ENCODE results near the gene AKTIP.
"Not testable (repeated sequence)": the region's sequence is repeated elsewhere in the genome, so short reads cannot be mapped to it uniquely, and the experiment has no call there.

The AKTIP gene

DNA sequence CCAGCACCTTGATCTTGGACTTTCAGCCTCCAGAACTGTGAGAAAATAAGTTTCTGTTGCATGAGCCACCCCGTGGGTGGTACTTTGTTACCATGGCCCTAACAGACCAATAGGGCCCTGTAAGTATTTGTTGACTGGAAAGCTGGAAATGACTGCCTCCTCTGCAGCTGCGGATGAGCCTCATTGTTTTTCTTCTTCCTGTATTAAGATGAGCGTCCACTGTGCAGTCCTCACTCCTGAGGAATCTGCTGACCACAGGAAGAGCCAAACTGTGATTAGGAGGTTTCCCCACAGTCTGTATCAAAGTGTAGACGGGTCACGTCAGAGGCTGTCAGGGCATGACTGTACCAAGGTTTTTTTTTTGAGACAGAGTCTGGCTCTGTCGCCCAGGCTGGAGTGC, 12.2 kb upstream of the AKTIP start:
- DNase-seq: no peak

DNA sequence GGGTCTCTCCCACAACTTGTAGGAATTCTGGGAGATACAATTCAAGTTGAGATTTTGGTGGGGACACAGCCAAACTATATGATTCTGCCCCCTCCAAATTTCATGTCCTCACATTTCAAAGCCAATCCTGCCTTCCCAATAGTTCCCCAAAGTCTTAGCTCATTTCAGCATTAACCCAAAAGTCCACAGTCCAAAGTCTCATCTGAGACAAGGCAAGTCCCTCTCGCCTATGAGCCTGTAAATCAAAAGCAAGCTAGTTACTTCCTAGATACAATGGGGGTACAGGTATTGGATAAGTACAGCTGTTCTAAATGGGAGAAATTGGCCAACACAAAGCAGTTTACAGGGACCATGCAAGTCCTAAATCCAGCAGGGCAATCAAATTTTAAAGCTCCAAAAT, 9.8 kb upstream of the AKTIP start:
- not testable (repeated sequence) for DNase-seq

DNA sequence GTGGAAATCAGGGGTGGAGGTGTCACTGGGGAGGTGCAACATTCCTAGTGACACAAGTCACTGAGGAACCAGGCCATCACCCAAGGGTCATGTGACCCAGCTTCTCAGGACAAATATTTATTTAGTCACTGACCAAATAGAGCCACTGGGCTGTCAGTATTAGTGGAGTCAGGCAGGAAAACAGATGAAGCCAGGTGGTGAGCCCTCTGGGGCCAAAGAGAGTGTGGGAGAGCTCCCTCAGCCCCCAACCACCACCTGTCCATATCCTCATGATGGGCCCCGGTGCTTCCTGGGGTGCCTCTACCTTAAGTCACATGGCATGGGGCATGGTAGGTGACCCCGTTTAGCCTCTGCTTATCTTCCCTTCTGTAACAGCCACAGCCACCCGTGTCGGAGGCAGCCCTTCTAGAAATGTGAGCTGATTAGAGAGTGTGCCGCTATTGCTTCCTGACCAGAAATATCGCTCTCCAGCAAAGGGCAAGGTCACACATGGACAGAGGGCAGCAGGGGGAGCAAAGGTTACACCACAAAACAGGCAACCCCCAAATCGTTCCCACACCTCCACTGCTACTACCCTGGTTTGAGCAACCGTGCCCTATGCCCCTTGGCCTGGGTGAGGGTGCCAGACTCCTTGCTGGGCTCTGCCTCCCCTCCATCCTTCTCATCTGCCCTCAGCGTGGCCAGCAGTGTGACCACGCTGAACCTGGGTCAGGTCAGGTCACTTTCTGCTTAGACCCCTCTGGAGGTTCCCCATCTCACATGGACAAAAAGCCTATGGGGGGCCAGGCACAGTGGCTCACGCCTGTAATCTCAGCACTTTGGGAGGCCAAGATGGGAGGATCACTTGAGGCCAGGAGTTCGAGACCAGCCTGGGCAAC, 8.6 kb upstream of the AKTIP start:
- no peak for DNase-seq

DNA sequence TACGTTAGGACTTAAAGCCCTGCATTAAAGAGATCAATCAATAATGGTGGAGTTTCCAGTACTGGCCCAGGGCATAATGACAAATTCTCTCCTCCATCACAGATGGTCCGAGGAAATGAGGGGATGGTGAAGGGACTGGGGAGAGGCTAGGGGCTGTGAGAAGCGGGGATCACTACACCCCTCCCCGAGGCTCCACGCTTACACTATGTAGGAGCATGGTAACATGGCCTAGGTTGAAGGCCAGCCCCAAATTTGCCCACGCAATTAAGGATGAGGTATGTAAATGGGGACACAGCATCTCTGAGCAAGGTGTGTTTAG, 8.0 kb upstream of the AKTIP start:
- DNase-seq: no peak

DNA sequence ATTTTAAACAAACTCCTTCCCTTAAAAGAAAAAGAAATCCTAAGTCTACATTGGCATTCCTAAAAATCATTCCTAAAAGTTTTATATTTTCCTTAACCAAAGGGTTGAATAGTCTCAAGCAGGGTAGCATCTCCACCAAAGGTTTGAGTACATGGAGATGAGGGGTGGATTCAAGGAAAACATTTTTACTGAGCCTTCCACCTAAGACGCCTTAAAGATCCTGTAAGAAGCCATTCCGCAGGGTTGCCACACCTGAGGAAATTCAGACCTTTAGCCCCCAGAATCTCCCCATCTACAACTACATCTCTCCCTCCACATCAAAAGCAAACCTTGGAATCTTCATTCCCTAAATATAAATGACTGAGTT, 7.7 kb upstream of the AKTIP start:
- no peak for DNase-seq

DNA sequence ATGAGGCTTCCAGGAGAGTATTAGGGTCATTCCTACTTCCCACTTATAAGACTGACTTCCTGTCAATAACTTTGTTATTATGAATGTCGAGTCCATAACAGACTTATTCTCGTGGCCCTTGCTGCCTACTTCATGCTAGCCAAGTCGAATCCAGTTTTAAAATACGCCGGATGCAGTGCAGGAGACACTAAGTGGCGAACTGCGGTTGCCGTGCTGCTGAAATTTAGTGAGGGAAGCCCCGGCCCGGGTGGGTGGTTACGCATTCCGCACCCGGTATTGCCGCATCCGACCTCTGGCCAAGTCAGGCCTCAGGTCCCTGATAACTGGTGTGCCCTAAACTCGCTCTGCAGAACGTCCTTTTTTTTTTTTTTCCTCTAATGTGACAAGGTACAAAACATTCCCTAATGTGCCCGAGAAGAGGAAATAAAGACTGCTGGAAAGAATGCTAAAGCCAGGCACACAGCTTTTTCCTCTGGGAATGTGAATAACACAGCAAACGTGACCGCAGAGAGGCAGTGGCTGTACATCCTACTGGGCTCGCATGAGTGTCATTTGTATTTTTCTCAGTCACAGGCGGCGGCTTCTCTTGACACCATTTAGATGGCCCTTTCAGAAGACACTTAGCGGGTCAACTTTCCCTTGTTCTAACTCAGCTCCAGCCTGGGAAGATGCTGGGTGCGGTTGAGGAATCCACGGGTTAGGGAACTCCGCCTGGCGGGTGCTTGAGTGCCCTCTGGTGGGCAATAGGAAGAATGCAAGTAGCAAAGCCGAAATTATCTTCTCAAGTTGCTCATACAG, 7.1 kb upstream of the AKTIP start:
- DNase-seq: no peak

DNA sequence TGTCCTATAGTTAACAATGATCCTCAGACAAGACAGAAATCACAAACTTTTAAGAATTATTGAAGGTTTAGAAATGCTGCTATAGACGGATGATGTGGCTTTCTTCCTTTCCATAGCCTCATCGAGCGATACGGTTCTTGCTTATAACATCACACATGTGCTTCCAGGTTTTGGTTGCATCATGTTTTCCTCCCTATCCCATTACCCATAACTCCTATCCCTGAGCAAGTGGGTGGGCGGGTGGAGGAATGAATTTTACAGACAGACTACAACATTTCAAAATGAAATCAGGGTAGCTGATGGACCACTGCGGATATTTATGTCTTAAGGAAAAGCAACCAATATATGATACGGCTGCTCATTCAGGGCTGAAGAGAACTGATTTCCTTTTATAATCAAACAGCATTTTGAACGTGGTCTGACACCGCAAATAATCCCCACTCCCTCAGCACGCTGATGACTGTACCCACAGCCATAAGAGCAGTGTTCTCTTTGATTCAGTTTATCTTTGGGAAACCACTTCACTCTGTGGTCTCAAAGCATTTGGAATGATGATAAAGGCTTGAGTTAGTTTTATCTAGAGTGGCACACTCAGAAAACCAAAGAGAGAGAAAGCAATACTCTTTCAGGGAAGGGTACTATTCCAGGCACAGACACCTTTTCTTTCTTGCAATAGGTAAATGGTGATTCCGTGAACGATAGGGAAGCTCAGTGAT, 4.6 kb upstream of the AKTIP start:
- DNase-seq: no peak

DNA sequence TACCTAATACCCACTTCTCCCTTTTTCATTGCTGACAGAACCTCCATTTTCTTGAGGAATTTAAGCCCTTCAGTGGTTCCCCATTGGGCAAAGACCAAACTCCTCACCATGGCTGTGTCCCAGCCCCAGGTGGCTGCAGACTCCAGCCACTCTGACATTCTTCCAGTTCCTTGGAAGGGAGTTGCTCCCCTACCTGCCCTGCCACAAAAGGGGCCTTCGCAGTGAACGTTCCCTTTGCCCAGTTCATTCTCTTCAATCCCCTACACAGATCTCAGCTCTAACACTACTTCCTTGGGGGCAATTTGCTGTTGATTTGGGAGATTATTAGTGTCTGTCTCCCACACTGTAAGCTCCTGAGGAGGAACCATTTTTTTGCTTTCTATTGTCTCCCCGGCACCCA, 3.2 kb upstream of the AKTIP start:
- no peak for DNase-seq

DNA sequence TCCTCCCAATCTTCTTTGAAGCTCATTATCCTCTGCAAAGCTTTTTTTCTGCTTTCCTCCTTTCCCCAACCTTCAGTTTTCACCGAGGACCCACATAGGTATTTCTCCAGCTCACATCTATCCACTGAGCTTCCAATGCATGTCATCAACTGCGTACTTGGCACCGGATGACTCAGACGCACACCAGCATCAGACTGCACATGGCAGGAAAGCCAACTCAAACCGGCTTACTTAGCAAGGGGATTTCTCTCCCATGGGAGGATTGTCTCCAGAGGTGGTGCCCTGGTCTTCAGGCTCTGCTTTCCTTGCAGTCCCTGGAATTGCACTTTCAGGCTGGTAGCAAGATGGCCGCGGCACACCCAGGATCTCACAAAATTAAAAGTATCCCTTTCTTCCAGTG, 1.7 kb upstream of the AKTIP start:
- DNase-seq: no peak

DNA sequence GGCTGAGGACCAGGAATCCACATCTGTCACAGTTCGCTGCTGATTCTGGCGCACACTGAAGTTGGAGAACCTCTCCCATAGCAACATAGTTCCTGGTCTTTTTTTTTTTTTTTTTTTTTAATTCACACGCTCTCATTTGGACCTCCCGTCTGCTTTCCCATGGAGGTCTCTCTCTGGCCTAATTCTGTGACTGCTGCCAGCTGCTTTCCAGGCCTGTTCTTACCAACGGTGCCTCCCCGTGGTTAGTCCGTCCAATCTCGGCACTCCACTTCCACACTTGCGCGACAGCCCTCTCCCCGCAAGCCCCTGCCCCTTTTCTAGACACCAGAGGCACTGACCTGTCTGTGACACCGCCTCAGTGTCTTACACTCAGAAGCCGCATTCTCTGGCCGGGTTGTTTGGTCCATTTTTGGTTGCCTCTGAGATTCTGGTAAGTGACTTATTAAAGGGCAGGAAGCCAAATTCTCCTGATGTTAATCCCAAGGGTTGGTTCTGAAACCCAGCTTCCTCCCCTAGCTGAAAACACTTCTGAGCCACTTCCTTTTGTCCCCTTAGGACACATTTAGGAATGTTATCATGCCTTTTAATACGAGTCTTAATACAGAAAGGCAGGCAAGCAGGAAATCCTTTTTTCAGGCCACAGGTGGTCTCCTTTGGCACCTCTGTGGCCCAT, 1.1 kb upstream of the AKTIP start:
- DNase-seq: no peak

DNA sequence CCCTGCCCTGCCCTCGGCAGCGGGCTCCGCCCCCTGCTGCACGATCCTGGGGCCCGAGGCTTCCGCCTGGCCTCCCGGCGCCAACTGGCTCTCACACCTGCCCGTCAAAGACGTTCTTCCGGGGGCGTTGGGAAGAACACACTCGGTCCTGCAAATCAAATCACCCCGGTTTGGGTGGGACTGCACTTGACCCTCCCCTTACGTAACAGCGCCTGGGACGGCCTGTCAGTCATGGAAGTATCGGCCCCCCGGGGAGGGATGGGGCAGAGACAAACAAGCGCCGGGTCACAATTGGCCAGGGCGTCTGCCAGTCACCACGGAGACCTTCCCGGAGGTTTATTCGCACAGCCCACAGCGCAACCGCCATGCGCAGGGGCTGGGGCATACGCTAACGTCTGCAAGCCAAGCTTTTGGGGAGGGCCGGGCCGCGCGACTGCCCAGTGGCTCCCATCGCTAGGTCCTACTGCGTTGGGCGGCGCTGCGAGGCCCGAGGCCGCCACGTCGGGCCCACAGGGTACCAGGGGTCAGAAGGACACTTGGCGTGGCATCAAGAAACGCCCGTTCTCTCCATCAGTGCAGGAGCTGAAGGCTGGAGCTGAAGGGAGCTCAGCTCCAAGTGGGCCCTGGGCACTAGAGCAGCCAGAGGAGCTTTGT, 388 bp upstream of the AKTIP start:
- peak; percentile 99 for DNase-seq

DNA sequence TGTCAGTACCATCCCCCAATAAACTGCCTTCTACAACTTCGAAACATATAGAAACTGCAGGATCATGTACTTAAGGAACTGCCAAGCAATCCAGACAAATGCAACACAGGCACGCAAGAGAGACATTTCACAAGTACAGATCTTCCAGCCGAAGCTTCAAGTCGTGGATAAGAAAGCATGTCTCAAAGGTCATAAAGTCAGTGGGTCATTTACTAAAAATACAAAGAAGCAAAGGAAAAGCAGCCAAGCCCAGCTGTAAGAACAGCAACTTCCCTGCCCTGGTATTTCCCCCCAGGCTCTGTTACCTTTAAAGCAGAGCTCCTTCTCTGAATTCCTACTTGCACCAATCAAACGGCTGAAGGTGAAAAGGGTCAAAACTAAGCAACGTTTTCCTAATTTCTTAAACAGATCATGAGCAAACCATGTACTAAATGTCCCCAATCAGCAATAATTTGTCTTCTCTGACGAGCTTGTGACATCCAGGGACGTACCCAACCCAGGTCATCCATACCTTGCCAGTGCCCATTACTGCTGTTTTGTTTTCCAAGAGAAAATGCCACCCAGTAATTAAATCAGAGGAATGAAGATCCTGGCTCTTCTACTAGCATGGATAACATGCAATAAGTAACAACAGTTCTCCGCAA, 1.7 kb downstream of the AKTIP start:
- no peak for DNase-seq

DNA sequence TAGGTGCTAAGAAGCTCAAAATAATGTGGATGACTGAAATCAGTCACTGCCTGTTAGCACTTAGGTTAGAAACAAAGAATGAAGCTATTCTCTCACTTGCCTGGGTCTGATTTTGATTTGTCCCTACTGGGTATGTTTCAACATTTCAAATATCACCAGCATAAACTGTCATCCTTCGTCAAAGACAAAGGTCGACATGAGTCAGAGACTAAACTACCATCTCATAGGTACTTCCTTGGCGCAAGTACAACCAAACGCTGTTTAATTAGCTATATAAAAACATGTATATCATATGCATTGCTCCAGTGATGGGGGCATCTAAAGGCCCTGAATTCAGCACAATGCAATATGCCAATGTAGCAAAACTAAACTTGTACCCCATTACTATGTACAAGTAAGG, 4.0 kb downstream of the AKTIP start:
- DNase-seq: no peak

DNA sequence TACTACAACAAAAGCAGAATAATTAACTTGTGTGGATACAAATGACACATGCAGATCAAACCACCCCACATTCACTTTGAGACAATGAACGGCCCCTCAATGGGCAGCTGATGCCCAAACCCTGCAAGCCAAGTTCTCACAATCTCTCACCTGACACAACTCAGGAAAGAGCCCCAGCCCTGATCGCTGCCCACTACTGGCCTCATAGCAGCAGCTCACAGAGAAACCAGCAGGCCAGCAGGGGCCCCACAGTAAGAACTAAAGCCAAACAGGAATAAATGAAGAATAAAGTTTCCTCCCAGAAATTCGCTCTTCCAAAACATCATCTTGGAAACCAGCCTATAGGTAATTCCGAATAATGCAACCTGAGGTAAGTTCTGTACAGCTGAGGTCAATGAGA, 7.7 kb downstream of the AKTIP start:
- DNase-seq: no peak

DNA sequence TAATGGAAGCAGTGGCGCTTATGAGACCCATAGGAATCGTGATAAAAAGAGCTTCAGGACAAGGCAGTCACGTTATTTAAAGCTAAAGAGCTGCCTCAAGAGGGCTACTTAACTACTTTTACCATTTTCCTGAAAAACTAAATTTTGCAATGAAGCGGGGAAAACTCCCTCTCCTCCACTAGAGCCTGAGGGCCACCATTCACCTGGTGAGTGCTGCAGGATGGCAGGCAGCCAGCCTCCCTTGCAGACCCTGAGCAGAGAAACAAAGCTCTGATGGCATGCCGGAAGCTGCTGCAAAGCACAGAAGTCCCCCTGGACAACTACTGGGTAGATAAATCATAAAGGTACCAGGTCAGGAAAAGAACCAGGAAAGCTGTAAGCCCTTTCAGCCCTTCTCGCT, 8.4 kb downstream of the AKTIP start:
- no peak for DNase-seq

DNA sequence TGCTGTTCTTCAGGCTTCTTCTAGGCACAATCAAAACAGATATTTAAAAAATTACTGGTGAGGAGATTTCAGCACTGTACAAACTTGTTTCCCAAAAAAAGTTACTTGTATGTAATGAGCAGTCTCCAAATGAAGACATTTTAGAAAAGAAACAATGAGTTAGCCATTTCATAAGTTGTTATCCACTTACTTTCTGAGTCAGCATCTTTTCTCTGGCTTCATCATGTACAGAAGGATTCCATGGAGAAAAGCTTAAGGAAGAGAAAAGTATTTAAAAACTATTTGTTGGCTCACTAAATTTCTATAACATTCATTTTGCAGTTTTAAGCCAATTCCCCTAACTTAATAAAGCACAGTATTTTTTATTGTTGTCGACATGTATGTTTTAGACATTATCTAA, 10.5 kb downstream of the AKTIP start:
- no peak for DNase-seq

DNA sequence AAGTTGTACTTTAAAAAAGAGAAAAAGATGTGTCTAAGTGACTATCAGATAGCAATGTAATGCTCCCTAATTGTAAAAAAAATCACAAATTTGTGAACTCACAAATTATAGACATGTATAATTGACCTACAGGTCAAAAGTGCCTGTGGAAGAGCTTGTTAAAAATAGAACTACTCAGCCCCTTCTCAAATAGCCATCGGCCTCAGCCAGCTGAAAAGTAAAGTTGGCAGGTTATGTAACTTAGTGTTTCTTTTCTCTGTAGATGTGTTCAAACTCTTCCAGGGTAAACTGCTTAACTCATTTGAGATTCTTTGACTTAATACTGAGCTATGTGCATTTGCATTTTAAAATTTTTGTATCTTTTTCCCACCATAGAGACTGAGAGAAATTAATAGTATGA, 13.3 kb downstream of the AKTIP start:
- DNase-seq: no peak

DNA sequence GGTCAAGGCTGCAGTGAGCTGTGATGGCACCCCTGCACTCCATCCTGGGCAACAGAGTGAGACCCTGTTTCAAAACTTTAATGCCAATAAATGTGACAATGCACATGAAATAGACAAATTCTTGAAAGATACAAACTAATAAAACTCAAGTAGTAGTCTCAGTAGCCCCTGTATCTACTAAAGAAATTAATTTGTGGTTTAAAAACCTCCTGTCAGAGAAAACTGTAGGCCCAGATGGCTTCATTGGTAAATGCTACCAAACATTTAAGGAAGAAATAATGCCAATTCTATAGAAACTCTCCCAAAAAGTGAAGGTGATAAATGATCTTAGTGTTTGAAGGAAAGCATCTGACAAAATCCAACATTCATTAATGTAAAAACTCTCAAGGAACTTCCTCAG, 16.8 kb downstream of the AKTIP start:
- no peak for DNase-seq

DNA sequence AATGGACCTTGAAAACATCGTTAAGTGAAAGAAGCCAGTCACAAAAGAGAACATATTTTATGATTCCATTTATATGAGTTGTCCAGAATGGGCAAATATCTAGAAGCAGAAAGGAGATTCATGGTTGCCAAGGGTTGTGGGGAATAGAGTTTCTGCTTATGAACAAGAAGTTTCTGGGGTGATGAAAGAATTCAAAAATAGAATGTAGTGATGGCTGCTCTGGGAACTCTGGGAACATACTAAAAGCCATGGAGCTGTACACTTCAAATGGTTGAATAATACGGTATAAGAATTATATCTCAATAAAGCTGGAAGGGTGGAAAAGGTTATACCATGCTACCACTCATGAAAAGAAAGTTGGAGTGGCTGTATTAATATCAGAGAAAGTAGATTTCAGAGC, 18.5 kb downstream of the AKTIP start:
- DNase-seq: no peak

DNA sequence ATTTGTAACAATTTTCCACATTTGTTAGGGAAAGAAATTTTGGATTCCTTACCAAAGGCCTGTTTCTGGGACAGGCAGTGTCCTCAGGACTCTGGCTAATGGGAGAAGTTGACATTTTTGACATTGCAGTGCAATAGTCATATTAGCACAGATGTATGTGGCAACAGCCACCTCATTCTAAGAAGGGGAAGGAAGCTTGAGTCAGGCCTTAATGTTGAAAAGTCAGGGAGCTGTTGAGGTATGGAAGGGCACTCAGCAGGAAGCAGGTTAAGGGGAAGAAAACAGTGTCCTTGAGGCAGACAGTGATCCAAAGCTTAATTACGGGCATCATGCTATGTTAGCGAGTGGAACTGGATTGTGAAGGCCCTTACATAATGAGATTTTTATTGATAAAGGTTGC, 20.9 kb downstream of the AKTIP start:
- DNase-seq: no peak

DNA sequence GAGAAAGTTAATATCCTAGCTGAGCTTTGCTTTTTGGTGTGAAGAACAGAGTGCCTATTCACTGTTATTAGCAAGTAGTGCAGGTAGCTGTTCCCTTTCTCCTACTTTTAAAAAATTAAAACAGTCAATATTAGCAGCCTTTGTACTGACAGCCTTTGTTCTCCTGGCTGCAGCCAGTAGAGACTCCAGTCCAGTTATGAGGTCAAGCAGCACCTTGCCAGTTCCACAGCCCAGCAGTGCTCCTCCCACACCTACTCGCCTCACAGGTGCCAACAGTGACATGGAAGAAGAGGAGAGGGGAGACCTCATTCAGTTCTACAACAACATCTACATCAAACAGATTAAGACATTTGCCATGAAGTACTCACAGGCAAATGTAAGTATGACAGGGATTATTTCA, 22.6 kb downstream of the AKTIP start:
- no peak for DNase-seq

DNA sequence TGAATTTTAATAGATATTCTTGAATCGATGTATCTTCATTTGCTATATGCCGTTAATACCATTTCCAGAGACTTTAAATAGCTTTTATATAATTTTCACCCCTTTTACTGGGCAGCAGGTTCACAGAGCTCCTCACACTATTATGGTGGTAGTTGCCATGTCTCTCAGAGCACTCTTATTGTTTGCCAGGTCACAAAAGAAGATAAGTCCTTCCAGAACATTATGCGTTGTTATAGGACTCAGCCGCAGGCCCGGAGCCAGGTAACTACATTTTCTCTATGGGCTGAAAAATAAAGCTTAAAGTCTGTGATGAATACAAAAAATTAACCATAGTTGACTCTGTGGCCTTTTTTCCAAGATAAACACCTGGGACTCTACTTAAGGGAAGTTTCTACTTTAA, 24.0 kb downstream of the AKTIP start:
- no peak for DNase-seq
